Measurements from ENCODE around the gene MFSD8.
"Not testable (repeated sequence)": the region's sequence is repeated elsewhere in the genome, so short reads cannot be mapped to it uniquely, and the experiment has no call there.

- not testable (repeated sequence) for TF ChIP-seq YY1 (IDR thresholded peaks at IDR 0.05; ENCODE audit: insufficient read depth, insufficient read length); SUZ12 (IDR thresholded peaks at IDR 0.05; ENCODE audit: extremely low read depth, insufficient read depth, insufficient read length); ZNF274 (IDR thresholded peaks at IDR 0.05; ENCODE audit: low read depth, low read length)
Observed at GRCh38 chr4:127964426-127965061, 429 bp downstream of the MFSD8 start.

All from NT2/D1 (cell line).